ENCODE results near the gene FOXA1.

- TF ChIP-seq CTCF (IDR thresholded peaks at IDR 0.05) (no peak), EP300 (IDR thresholded peaks at IDR 0.05) (no peak), POLR2A (IDR thresholded peaks at IDR 0.05) (no peak), POLR2AphosphoS5 (IDR thresholded peaks at IDR 0.05) (no peak)
Measured at GRCh38 chr14:37606678-37607077, 11.6 kb upstream of the FOXA1 start.

Data from gastroesophageal sphincter (tissue), 3 donors.